GM19193 (cell line): ENCODE measurements around the gene PIM1.

Experiments used
- POLR2A ChIP-seq: IDR thresholded peaks from 4 replicates; pipeline ENCODE4 v1.6.1; 2011; ENCODE audit not compliant: insufficient read depth, insufficient read length; ENCODE audit errors: extremely low read depth

The PIM1 gene

DNA sequence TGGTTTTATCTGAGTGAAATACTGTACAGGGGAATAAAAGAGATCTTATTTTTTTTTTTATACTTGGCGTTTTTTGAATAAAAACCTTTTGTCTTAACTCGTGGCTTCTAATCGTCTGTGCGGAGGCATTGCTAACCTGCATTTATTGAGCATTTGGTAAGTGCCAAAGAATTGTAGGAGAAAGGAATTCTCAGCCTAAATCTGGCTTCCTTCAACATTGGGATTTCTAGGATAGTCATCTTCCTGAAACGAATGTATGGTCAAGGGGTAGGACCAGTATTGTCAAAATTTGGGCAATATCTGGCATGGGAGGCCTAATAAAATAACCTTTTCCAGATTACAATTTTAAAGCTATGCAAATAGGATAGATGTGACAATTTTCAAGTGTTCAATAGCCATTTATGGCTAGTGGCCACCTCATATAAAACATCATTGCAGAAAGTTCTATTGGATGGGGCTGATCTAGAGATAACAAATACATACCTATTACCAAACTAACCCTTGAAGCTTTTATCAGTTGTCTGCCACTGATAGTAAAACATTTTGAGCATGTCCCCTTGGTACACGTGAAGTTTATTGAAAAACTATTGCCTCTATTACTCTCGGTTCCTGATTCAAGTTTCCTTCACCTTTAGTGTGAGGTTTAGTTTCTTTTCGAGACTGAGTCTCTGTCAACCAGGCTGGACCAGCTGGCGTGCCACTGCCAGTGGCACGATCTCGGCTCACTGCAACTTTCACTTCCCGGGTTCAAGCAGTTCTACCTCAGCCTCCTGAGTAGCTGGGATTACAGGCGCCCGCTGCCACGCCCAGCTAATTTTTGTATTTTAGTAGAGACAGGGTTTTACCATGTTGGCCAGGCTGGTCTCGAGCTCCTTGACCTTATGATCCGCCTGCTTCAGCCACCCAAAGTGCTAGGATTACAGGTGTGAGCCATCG lies 5.6 kb downstream of the PIM1 start:
- no peak for TF ChIP-seq POLR2A

DNA sequence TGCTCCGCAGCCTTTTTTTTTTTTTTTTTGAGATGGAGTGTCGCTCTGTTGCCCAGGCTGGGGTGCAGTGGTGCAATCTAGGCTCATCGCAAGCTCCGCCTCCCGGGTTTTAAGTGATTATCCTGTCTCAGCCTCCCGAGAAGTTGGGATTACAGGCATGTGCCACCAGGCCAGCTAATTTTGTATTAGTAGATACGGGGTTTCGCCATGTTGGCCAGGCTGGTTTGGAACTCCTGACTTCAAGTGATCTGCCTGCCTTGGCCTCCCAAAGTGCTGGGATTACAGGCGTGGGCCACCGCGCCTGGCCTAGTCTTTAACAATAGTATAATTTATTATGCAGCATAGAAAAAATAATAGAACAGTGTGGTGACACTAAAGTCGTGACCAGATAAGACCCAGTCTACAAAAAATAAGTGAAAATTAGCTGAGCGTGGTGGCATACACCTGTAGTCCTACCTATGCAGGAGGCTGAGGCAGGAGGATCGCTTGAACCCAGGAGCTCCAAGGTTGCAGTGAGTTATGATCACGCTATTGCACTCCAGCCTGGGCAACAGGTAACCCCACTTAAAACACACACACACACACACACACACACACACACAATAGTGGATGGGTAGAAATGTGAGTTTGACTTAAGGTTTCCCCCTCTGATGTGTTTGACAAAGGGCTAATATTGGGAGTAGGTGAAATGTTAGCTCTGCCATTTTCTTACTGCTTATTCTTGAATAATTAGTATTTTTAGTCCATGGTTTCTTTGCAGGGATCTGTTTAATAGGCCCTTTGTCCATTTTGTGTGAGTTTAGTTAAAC lies 6.5 kb downstream of the PIM1 start:
- TF ChIP-seq POLR2A: no peak

DNA sequence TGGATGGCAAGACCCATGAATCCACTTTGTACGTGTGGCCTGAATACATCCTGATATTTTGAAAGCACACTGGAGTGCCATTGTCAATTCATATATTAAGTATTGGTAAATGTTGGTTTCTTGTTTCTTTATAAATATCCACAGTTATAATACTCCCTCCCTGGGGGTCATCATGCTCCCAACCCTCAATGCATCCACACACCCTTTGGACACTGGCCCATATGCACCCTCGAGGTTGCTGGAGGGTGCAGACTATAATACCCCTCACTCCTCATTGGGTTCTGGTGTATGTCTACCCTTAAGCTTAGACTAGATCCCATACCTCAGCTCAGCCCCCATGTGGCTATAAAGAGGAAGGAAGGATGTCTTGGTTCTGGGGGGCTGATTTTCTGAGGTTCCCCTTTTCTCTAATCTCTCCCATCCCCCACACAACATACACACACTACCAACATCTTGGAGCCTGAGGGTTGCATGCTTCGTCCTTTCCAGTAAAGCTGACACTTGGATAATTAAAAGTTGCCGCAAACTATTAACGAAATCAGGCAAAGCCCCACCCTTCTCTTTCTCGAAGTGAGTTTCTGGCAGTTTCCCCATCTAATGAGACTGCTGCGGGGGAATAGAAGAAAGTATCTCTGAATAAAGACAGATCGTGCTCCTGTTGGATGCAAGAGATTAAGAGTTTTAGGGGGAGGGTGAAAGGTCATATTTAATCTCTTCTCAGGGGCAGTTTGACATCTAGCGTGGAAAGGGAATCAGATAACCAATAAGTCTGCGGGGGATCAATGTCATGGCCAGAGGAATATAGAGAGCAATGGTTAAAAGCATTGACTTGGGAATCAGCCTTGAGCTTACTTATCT lies 7.4 kb downstream of the PIM1 start:
- no peak for TF ChIP-seq POLR2A

DNA sequence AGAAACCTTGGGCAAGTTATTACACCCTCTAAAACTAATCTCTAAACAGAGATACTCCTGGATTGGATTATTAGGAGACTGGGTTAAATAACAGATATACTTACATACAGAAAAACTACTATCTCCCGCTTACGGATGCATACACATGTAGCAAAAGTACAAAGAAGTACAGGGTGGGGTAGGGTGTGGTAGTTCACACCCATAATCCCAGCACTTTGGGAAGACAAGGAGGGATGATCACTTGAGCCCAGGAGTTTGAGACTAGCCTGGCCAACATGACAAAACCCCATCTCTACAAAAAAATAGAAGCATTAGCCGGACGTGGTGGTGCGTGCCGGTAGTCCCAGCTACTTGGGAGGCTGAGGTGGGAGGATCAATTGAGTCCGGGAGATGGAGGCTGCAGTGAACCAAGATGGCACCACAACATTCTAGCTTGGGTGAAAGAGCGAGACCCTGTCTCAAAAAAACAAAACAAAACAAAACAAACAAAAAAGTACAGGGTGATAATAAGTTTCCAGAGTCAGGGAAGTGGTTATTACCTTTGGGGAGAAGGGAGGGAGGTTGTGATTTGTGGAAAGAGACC lies 8.1 kb downstream of the PIM1 start:
- TF ChIP-seq POLR2A: no peak

DNA sequence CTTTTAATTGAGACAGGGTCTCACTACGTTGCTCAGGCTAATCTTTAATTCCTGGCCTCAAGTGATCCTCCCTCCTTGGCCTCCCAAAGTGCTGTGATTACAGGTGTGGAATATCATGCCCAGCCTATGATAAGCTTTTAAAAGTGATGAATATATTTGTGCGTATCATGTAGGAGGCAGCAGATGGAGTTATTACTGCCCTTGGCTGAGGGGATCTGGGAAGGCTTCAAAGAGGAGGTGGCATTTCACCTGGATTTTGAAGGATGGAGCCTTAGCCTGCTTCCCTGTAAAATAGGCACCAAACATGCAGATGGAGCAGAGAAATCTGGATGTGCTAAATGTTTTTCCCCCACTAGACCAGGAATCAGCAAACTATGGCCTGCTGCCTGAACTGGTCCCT lies 10.1 kb downstream of the PIM1 start:
- no peak for TF ChIP-seq POLR2A

DNA sequence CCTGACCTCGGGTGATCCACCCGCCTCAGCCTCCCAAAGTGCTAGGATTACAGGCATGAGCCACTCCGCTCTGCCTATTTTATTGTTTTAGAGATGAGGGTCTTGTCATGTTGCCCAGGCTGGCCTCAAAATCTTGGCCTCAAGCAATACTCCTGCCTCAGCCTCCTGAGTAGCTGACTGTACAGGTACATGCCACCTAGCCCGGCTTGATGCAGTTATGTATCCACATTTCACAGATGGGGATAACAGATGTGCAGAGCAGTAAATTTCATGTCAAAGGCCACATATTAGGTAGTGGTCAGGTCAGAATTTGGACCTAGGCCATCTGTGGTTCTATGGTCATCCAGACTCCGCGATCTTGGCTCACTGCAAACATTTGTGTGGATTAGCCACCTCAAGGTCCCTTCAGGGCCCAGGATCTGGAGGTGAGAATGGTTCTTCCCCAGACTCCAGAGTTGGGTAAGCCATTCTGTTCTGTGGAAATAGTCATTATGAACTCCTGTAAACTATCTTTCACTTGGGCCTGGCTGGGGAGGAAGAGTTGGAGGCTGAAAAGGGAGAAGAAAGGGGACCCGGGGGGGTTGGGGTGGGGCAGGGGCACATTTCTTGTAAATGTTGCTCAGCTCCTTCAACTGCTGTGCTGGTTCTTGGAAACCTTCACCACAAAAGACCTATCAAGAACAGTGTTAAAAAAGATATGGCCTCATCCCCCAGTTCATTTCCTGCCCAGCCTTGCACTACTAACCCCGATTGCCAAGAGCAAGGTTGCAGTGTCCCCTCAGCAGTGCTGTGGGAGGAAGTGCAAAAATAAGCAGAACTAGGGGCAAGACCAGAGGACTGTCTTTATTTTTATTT lies 13.0 kb downstream of the PIM1 start:
- TF ChIP-seq POLR2A: no peak

DNA sequence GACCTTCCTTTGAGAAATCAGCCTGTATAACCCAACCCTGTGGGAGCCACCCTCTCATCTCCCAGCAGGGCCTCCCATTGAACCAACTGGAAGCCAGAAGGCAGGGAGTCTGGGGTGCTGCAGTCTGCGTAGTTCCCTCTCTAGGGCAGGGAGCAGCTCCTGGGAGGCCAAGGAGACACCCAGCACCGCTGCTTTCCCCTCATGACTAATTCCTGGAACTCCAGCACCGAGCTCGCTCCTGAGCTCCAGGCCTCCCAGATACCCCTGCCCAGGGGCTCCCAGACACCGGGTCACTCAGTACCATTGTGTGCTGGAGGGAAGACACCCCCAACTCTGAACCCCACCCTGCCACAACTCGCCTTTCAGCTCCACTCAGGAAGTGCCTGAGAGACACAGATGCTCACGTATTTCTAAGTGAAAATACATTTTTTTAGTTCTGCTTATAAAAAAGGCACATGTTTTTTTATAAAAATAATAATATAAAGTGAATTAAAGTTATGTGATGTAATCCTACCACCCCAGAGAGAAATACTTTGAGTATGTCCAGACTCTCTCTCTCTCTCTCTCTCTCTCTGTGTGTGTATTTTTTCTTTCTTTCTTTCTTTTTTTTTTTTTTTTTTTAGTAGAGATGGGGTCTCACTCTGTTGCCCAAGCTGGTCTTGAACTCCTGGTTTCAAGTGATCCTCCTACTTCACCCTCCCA lies 17.5 kb downstream of the PIM1 start:
- TF ChIP-seq POLR2A: no peak

DNA sequence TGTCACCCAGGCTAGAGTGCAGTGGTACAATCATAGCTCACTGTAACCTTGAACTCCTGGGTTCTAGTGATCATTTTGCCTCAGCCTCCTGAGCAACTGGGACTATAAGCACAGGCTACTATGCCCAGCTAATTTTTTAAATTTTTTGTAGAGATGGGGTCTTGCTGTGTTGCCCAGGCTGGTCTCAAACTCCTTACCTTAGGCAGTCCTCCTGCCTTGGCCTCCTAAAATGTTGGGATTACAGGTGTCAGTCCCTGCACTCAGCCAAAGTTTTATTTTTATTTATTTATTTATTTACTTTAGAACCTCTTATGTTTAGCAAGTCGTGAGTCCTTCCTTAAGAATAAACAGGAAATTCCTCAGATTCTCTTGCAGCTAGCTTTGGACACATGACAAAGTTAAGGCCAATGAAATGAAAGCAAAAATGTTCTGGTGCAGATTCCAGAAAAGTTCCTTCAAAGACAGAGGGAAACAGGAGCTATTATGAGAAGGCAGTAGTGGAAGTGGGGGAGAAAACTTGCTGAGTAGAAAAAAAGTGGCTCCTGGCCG lies 19.1 kb downstream of the PIM1 start:
- TF ChIP-seq POLR2A: no peak

DNA sequence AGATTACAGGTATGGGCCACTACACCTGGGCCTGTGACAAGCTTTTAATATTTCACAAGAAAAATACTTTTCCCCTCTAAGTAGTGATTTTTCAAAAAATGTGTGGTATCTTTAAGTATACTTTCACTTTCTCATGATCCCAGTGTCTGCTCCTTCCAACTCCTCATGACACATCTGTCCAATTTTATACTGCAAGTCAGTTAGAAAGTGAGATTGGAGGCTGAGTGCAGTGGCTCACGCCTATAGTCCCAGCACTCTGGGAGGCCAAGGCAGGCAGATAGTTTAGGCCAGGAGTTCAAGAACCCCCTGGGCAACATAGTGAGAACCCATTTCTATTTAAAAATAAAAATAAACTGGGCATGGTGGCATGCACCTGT lies 20.2 kb downstream of the PIM1 start:
- TF ChIP-seq POLR2A: no peak

DNA sequence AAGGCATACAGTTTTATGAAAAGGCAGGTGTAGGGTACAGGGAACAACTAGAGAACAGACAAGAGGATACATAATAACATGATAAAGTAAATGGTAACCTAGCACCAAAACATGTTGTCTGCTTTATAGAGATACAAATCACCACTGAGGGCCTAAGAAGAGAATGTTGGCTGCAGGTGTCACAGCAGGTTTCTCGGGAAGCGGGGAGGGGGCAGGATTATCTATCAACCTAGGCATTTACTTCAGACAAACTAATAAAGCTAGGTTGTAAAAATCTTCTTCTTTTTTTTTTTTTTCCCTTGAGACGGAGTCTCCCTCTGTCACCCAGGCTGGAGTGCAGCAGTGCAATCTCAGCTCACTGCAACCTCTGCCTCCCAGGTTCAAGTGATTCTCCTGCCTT lies 22.7 kb downstream of the PIM1 start:
- TF ChIP-seq POLR2A: no peak

DNA sequence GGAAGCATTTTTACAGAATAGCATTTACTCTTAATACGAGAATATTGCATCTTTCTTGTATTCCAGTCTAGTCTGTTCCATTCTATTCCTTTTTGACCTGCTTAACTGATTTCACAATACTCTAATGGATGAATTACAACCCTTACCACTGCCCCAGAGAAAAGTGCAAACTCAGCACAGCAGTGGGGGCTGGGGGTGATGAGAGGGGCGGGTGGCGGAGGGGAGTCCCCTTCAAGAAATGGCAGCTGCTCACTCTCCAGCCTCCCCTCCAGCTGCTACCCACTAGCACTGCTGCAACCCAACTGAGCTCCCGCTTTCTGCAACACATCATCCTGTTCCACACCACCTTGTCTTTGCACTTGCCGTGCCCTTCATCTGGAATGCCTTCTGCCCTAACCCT lies 30.1 kb downstream of the PIM1 start:
- TF ChIP-seq POLR2A: no peak

DNA sequence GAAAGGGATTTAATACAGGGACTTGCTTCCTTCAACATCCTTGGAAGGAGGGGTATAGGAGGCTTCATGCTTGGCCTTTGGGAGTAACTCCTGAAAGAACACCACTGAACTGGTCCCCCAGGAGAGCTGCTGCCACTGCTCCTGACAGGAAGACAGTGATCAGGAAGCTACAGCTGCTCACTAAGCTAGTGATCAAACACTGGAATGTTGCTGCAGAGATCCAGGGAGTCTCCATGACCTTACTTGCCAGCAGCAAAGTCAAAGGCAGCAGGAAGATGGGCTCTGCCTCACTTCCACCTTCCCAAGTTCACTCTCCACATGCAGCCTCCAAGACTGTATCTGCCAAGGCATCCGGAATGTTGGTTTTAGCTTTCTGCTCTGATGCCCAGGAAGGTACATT lies 31.8 kb downstream of the PIM1 start:
- TF ChIP-seq POLR2A: no peak
